Activated gamma-delta T cell treated with Interleukin-2 at 50 U/mL for 16 hours (primary cell): ENCODE data around the gene DLL1.

Source experiments
- DNase-seq: peaks from one replicate; pipeline ENCODE4 v3.0.0-alpha.2; 2020

DLL1 gene

DNA sequence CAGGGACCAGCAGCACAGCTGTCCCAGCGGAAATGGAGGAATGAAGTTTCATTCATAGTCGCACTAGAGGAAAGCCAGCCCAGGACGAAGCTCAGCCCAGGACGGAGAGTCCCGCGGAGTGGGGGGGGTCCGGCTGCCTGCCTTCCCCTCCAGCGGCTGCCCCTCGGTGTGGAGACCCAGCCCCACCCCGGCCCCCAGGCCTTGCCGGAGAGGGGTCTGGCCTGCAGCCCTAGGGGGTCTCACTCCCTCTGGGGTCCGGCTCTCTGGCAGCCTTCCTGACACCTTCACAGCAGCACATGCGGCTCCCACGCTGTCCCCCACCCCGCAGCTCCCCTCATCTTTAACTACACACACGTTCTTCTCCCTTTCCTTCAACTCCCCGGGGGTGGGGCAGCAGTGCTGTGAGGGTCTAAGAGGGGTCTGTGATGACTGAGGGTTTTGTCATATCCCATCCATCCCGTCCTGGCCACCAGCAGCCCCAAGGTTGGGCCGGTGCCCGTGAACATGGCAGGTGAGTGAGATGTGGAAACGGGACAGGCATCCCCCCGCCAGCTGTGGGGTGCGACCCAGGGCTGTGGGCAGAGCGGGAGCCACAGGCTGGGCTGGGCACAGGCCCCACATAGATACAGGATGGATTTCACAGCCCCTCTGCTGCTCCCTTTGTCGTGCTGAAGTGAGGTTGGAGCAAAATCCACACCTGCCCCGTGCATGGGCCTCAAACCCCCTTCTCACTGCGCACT, 41.8 kb downstream of the DLL1 start:
- DNase-seq: no peak

DNA sequence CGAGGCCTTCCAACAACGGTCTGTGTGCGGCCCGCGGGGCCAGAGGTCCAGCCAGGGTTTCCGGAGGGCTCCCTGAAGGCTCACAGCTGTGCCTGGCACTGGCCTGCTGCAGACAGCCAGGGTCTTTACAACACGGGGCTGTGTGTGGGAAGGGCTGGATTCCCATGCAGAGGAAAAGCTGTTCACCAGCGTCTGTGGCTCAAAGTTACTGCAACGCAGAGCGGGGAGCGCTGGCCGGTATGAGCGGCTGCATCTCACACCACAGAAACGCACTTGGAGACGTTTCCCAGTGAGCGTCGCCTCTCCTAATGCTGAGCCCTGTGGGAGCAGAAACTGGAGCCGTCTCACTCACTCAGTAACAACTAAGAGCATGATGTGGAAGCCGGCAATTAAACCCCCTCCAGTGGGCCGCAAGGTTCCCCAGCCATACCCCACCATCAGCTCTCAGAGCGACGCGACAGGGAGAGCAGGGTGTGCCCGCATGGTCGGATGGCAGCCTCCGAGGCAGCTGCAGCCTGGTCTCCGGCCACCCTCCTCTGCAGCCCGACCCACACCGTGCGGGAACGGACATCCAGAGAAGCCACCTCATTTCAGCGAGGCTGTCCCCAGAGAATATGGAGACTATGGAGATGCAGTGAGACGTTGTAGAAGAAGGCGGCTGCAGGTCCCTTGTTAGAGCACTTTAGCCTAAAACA, 42.6 kb downstream of the DLL1 start:
- no peak for DNase-seq

DNA sequence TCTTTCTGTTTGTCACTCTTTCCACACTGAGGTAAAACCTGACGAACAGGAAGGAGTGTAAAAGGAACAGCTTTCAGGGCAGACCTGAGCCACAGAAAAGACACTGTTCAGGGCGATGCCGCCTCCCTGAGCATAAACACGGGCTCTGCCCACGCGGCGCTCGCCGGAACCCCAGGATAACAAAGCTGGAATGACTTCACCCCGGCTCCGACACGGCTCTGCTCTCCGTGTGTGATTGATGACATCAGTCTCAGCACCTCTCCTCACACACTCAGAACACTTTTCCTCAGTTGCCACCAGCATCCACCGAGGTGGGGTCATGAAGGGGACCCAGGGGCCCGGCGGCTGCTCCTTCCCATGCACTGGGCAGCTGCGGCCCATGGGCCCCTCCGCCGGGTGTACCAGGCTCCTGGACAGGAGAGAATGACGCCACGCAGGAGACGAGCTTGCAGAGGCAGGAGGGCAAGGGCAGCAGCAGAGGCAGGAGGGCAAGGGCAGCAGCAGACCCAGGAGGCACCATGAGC, 43.6 kb downstream of the DLL1 start:
- DNase-seq: no peak

DNA sequence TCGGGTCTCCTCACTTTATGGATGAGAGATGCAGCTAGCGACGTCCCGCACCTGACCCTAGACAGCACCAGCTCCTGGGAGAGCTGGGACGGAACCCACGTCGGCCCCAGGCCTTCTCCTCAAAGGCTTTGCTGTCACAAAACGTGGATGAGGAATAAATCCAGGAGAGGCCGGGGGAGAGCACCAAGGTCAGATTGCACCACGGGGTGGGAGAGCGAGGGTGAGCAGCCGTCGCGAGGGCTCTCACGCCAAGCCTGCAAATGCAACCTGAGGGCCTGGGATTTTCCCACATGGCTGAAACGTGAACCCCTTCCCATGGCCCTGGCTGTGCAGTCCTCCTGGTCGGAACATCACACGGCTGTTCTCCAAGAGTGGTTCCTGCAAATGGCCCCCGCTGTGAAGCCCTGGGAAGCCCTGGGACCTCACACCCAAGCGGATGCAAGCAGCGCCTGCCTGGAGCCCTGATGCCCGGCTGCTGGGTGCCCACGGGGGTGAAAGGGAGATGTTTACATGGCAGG, 45.3 kb downstream of the DLL1 start:
- no peak for DNase-seq

DNA sequence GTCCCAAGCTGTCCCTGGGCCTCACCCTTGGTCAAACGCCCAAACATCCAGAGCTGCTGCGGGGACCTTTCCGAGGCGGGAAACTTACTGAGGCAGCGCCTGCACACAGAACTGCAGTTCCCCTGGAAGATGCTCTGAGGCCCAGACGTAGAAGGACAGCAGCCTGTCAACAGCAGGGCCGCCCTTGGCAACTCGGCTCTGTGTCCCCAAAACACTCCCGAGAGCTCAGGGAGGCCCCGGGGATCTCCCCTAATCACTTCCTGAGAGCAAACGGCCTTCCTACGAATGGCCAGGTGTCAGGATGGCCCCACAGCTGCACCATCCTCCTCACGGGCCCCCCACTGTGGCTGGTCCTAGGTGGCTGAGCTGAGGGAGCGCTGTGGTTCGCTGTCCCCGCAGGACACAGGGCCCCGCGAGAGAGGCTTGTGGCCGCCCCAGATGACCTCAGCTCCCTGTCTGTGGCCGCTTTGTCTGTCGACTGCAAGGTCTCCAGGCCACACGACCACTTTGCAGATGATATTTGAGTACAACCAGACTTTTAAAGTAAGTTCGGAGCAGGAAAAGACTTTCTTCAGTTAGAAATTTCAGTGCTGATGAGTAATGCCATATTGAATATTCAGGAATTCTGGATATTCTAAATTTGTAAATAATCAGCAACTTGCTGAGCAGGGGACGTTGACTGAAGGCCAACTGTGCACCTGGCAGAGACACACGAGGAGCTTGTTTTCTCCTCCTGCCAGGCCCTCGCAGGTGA, 46.0 kb downstream of the DLL1 start:
- DNase-seq: no peak

DNA sequence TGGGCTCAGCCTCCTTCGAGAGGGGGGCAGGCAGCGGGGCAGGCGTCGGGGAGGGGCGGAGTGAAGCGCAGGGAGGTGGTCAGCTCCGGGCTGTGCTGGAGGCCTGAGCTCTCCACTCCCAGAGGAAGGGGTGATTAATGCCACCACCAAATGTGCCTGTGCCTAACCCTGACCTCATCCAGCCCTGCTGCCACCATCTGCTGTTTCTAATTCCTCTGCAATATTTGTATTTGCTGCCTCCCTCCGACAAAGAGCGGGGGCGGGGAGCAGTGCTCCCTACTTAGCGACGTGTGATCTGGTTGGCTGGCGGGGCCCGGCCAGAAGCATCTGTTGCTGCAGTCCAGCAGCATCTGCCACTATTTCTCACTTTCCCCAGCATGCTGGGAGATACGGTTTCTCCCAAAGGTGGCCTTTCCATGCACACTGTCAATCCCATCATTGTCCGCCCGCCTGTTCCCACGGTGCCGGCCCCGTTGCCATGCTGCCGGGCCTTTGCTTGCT, 47.0 kb downstream of the DLL1 start:
- no peak for DNase-seq

DNA sequence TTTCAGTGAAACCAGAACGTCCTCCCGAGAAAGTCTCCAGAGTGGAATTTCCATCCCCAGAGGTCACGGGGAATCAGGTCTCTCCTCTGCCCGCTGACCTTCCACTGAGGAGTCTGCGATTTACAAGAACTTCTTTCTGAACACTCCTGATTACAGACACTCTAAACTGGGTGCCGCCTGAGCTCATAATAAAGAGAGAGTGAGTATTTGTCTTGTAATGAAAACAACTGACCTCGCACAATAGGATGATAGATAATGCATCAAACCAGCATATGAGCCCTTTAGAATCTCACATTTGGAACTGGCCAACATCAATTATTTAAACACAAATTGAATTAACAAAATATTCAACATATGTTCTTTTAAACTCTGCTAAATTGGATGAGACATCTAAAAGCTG, 47.5 kb downstream of the DLL1 start:
- no peak for DNase-seq

DNA sequence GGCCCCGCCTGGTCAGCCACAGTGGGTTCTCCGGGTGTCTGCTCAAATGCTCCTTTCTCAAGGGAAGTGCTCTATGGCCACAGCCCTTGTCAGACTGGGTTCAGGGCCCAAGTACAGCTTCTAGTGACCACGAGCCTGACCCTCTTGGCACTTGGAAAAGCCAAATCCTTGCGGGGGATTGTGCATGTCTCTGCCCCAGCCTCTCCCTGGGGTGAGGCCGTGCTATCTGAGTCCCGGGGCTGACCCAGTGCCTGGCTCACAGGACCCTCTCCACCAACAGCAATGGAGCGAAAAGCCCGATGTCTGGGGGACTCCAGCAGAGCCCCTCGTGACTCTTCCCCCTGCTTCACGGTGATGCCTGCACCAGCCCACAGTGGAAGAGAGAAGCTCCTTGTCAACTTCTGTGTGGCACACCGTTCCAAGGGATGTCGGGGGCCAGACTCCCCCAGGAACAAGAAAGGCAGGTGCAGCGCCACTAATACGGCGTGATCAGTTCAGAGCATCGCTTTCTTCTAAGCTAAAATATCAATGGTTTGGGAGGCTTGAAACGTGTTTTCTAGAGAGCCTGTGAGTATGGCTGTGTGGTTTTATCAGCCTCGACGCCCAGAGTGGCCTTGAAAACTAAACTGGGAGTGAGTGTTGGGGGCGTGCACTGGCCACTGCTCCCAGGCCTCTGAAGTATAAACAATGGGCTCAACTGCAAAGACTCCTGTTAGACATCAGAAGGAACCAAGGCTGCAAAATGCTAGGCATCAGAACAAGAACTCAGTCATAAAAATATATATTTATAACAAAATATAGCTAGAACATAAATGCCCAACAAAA, 51.9 kb downstream of the DLL1 start:
- no peak for DNase-seq

DNA sequence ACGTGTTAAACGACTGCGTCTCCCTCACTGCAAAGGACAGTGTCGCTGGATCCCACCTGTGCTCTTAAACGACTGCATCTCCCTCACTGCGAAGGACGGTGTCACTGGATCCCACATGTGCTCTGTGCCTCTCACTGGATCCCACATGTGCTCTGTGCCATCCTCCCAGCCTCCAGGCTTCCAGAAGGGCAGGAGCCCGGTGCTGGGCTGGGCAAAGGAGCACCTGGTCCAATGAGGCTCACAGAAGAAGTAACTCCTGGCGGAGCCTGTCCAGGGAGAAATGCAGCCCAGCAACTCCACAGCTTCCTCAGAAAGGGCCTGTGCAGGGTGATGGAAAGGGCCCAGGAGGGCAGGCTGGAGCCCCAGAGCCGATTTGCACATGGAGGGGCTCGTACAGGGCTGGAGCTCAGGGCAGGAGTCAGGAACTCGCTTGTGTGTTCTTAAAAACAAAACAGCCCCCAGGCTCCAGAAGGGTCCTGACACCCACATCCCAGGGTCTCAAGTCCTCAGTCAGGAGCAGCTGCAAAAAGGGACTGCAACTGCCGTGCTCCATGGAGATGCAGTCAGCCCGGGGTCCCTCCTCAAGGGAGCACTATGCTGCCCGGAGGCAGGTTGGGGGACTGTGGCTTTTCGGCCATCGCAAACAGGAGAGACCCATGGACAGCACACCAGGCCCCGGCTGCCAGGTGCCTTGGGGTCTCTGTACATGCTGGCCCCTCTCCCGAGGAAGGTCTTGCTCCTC, 52.7 kb downstream of the DLL1 start:
- no peak for DNase-seq

DNA sequence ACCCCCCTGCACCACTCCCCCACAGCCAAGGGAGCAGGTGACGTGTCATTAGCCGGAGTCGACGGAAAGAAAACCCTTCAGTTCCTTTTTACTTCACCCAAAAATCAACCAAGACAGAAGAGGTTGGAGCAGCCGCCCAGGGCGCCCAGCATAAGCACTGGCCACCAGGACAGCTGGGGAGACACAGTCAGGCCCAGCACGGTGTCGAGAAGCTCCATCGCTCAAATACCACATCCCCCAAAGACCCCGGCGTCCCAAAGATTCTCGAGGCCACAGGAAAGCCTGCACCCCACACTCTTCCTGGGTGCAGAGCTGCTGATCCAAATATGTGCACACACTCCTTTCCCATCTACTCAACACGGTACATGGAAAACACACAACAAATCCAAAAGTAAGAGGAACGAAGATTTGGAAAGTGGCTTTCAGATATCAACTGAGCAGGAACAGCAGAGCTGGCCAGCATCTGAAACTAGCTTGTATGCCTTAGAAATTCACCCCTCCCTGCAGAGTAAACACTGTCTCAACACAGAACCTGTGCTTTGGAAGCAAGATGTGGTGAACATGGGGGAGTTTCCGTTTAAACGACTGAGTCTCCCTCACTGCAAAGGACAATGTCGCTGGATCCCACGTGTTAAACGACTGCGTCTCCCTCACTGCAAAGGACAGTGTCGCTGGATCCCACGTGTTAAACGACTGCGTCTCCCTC, 54.6 kb downstream of the DLL1 start:
- DNase-seq: no peak

DNA sequence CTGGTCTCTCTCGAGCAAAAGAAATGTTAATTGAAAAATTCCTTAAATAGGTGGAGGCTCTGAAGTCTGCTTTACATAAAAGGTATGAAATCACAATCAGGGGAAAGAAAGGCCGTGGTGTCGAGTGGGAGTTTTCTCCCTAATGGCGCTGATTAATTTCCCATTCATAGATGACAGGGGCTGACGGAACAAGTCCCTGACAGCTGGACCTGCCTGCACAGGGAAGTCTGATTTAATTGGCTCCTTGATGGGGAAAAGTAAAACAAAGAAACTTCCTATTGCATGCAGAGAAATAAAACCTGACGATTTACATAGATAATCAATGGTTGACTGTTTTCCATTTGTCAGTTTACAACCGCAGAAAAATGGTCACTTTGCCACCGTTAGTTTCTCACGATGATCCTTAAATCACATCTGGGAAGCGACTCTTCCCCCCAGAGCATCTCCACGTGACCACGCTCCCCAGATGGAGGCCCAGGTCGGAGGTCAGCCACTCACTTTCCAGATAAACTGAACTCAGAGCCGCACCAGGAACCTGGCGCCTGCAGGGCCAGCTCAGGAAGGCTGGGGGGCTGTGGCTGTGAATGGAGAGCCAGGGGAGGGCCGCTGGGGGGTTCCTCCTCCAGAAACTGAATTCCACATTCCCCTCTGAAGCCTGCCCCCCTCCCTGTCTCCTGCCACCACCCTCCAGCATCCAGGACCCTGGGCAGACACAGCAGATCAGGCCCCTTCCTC, 55.3 kb downstream of the DLL1 start:
- no peak for DNase-seq

DNA sequence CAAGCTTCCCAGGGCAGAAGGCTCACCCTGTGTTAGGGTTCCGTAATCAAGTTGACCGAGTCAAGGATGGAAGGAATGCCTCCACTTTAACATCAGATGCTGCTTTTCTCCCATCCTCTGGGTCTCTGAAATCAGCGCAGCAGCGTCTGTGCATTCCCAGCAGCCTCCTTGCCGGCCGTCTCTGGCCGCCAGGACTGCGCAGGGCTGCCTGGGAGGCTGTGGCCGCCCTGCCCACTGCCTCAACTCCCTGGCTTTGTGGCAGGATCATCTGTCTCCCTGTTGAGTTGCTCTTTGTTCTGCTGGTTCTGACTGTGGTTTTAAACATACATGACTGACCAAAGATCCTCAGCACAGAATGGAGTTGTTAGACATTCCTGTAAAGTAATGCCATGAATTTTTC, 56.5 kb downstream of the DLL1 start:
- DNase-seq: no peak

DNA sequence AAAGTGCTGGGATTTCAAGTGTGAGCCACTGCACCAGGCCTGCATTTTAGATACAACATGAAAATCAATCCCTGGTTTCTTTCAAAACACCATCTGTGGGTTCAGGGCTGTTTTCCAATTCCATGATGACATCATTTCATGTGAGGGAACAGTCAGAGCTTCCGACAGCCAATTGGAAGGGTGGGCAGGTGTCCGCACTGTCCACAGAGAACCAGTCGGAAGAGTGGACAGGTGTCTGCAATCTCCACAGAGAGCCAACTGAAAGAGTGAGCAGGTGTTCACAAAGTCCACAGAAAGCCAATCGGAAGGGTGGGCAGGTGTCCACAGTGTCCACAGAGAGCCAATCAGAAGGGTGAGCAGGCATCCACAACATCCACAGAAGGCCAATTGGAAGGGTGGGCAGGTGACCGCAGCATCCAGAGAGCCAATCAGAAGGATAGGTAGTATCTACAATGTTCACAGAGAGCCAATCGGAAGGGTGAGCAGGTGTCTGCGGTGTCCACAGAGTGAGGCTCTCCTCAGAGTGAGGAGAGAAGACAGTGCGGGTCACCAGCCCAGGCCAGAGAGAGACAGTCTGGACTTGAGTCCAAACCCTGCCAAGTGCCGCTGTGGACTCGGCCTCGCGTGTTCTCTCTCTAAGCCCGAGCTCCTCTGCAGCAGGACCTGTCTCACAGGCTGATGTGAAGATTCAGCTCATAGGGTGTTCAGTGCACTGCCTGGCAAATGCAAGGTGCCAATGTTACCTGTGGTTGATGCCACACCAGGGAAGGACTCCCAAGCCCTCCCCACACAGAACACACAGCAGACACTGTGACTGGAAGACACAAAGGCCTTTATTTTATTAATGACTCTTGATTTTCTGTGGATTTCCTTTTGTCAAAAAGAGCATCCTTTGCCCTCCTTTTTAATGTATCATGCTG, 57.3 kb downstream of the DLL1 start:
- DNase-seq: no peak
